Type B pancreatic cell (in vitro differentiated cells): ENCODE measurements around the gene PRKCB. TPM values are rescaled to one million over a fixed set of nuclear protein-coding genes. Genes with fewer than 3 reads are reported as not detected.

ENCODE experiments used
- DNase-seq: peaks from one replicate; pipeline ENCODE4 v3.0.0; 2021; ENCODE audit warnings: mixed read lengths; ENCODE audit not compliant: unreplicated experiment; ENCODE audit errors: extremely low spot score
- H3K27ac Mint-ChIP-seq: 2 replicates; pipeline ENCODE4 v1.8.0; 2021; ENCODE audit warnings: mild to moderate bottlenecking, mixed read lengths
- H3K27me3 Mint-ChIP-seq: 2 replicates; pipeline ENCODE4 v1.8.0; 2021; ENCODE audit warnings: mixed read lengths
- H3K36me3 Mint-ChIP-seq: 2 replicates; pipeline ENCODE4 v1.8.0; 2021; ENCODE audit warnings: mixed read lengths
- H3K4me1 Mint-ChIP-seq: one replicate; pipeline ENCODE4 v1.8.0; 2021; ENCODE audit warnings: mixed read lengths; ENCODE audit not compliant: unreplicated experiment
- H3K4me3 Mint-ChIP-seq: 2 replicates; pipeline ENCODE4 v1.8.0; 2021; ENCODE audit warnings: mild to moderate bottlenecking, mixed read lengths
- H3K9me3 Mint-ChIP-seq: 2 replicates; pipeline ENCODE4 v1.8.0; 2021; ENCODE audit warnings: mixed read lengths
- total RNA-seq: library from RNA; stranded (reverse); gene quantifications from 2 replicates; pipeline ENCODE4 v1.2.1, GENCODE V29; 2021; ENCODE audit warnings: low replicate concordance
- TF ChIP-seq, protein P1 (sequence below): fragments of 200-600 bp; sonication (generic); conservative IDR thresholded peaks from 2 replicates; pipeline ENCODE4 v1.5.0; 2021; ENCODE audit warnings: antibody characterized with exemption, mild to moderate bottlenecking

The PRKCB gene
- total RNA-seq, 1 donor from 2014 or later: 10.2 TPM

- no peak for DNase-seq
- Mint-ChIP-seq H3K27ac (no peak overlapping the region), H3K27me3 (peaks cover 7% of the 10 kb centered on the region), H3K4me3 (no peak overlapping the region), H3K4me1 (no peaks in the 10 kb centered on the region), H3K9me3 (no peaks in the 10 kb centered on the region), H3K36me3 (no peaks in the 10 kb centered on the region)
- TF ChIP-seq, protein P1, sequence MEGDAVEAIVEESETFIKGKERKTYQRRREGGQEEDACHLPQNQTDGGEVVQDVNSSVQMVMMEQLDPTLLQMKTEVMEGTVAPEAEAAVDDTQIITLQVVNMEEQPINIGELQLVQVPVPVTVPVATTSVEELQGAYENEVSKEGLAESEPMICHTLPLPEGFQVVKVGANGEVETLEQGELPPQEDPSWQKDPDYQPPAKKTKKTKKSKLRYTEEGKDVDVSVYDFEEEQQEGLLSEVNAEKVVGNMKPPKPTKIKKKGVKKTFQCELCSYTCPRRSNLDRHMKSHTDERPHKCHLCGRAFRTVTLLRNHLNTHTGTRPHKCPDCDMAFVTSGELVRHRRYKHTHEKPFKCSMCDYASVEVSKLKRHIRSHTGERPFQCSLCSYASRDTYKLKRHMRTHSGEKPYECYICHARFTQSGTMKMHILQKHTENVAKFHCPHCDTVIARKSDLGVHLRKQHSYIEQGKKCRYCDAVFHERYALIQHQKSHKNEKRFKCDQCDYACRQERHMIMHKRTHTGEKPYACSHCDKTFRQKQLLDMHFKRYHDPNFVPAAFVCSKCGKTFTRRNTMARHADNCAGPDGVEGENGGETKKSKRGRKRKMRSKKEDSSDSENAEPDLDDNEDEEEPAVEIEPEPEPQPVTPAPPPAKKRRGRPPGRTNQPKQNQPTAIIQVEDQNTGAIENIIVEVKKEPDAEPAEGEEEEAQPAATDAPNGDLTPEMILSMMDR: no peak
Observed at GRCh38 chr16:24214992-24215391, 379.2 kb downstream of the PRKCB start.

DNA sequence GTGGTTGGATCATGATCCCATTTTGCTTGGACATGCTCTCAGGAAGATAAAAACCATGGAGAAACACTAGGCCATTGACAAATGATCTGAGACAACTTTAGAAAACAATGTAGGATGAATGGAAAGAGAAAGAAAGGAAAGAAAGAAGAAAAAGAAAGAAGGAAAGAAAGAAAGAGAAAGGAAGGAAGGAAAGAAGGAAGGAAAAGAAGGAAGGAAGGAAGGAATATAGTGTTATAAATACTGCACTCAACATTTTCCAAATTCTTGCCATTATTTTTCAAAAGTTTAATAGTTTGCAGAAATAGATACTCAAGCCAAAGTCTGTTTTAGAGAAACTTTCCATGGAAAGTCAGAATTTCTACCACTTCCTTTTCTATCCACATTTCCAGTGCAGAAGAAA, 381.2 kb downstream of the PRKCB start:
- H3K9me3 Mint-ChIP-seq: no peaks in the 10 kb centered on the region

GRCh38 chr16:24217461-24217860, 381.7 kb downstream of the PRKCB start:
- Mint-ChIP-seq H3K4me1 (no peaks in the 10 kb centered on the region), H3K27ac (no peak overlapping the region), H3K9me3 (no peaks in the 10 kb centered on the region), H3K4me3 (no peak overlapping the region), H3K27me3 (peaks cover 3% of the 10 kb centered on the region), H3K36me3 (no peaks in the 10 kb centered on the region)
- TF ChIP-seq, protein P1: no peak
- no peak for DNase-seq

More for the DNA sequence above, 381.2 kb downstream of the PRKCB start:
- Mint-ChIP-seq H3K36me3 (no peaks in the 10 kb centered on the region), H3K27ac (no peak overlapping the region), H3K4me1 (no peaks in the 10 kb centered on the region), H3K4me3 (no peak overlapping the region), H3K27me3 (peaks cover 5% of the 10 kb centered on the region)
- TF ChIP-seq, protein P1: no peak
- no peak for DNase-seq

GRCh38 chr16:24218299-24218698, 382.5 kb downstream of the PRKCB start:
- no peaks in the 10 kb centered on the region for H3K4me1 Mint-ChIP-seq
- TF ChIP-seq, protein P1: no peak
- peaks cover 3% of the 10 kb centered on the region for H3K27me3 Mint-ChIP-seq
- H3K4me3 Mint-ChIP-seq: no peak overlapping the region
- H3K36me3 Mint-ChIP-seq: no peaks in the 10 kb centered on the region
- H3K27ac Mint-ChIP-seq: no peak overlapping the region
- DNase-seq: no peak
- H3K9me3 Mint-ChIP-seq: no peaks in the 10 kb centered on the region

DNA sequence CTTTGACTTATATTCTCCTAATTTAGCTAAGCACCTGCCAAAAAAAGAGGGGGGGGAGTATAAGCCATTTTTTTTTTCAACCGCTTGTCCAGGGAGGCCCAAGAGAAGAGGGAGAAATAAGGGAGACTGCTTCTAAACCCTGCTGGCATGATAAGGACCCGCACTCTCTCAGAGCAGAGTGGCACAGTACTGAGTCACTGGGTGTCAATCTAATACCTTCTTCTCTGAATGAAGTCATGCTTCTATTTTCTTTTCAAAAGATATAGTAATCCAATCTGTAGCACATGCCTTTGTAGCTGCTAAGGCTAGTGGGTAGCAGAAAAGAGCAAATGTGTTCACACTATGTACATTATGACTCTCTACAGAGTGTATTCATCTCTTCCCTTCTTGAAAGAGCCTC, 385.4 kb downstream of the PRKCB start:
- no peaks in the 10 kb centered on the region for H3K36me3 Mint-ChIP-seq
- no peak overlapping the region for H3K27ac Mint-ChIP-seq
- no peak overlapping the region for H3K4me3 Mint-ChIP-seq
- no peak for DNase-seq
- TF ChIP-seq, protein P1: no peak
- peaks cover 6% of the 10 kb centered on the region for H3K27me3 Mint-ChIP-seq
- no peaks in the 10 kb centered on the region for H3K9me3 Mint-ChIP-seq
- no peaks in the 10 kb centered on the region for H3K4me1 Mint-ChIP-seq

- DNase-seq: no peak
- H3K4me1 Mint-ChIP-seq: no peaks in the 10 kb centered on the region
- H3K4me3 Mint-ChIP-seq: no peak overlapping the region
- no peaks in the 10 kb centered on the region for H3K9me3 Mint-ChIP-seq
- TF ChIP-seq, protein P1: no peak
- H3K36me3 Mint-ChIP-seq: no peaks in the 10 kb centered on the region
- H3K27me3 Mint-ChIP-seq: peaks cover under 1% of the 10 kb centered on the region
- no peak overlapping the region for H3K27ac Mint-ChIP-seq
Observed at GRCh38 chr16:24228514-24228913, 392.7 kb downstream of the PRKCB start.
